GM04503 (cell line): Measurements from ENCODE around the gene DSCAM.

Source experiments
- DNase-seq: peaks from one replicate; pipeline ENCODE4 v3.0.0-alpha.2; 2012; ENCODE audit warnings: low read depth

Gene DSCAM

DNA sequence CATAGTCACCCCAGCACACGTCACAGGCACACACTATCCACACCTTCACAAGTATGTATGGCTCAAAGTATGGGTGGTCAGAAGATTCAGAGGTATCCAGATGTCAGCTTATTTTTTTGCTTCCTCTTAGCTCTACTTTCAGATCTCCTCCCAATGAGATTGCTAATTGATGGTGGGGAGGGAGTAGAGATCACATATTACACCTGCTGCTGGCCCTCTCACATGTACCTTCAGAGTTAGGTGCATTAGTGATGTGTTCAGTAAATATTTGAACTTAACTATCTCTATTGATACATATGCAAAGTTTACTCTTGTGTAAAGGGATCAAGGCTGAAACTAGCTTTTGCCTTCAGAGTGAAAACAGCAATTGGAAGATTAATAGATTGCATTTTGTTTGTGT, 717.1 kb downstream of the DSCAM start:
- DNase-seq = no peak

GRCh38 chr21:40128891-40129290, 718.1 kb downstream of the DSCAM start:
- DNase-seq = no peak

- no peak for DNase-seq
Measured at GRCh38 chr21:40120940-40121575, 725.9 kb downstream of the DSCAM start.

DNA sequence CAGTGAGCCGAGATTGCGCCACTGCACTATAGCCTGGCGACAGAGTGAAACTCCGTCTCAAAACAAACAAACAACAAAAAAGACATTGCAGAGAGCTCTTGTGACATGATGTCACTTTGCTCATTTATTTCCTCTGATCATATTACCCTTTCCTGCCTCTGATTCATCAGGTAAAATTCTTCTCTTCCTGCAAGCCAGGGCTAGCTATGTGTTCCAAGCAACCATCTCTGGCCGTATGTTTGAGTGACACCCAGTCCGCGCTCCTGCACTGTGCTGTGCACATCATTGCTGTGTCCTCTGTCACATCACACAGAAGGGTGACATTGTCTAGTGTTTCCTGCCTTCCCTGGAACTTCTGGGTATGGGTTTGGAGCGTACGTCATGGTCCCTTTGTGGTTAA, 728.4 kb downstream of the DSCAM start:
- no peak for DNase-seq

- DNase-seq = no peak
Measured at GRCh38 chr21:40117236-40117635, 729.7 kb downstream of the DSCAM start.

DNA sequence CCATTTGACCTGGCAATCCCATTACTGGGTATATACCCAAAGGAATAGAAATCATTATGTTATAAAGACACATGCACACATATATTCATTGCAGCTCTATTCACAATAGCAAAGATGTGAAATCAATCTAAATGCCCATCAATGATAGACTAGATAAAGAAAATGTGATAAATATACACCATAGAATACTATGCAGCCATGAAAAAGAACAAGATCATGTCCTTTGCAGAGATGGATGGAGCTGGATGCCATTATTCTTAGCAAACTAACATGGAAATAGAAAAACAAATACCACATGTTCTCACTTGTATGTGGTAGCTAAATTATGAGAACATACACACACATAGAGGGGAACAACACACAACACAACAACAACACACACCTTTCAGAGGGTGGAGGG, 731.2 kb downstream of the DSCAM start:
- no peak for DNase-seq

DNA sequence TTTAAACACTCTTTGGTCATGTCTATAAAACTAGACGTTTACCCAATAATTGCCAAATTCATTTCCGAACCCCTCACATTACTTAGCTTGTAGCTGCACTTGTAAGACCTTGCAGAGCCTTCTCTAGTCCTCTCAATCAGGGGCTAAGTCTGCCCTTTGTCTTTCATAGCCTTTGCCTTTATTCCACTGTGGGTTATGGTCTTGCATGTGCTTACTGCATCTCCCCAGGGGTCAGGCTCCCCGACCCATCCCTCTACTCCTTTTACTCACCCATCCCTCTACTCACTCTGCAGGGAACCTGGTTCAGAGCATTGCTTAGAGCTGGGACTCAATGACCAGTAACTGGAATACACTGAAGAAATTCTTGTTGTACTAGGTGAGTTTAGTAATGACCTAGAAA, 744.3 kb downstream of the DSCAM start:
- DNase-seq = no peak

DNA sequence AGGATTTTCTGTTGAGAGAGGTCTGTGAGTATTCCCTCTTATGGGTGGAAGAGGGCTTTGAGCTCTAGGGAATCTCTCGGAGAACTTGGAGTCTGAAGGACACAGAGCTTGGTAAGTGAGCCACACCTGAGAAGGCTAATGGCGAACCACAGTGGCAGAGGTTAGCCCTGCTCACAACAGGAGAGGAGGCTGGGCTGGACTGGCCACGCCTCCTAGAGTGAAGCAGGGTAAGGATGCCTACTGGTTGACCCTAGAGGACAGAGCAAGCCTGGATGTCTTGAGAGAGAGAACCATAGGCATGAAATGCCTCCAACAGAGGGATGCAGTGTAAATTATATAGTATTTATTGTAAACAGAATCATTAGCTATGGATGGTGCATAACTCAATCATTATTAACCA, 747.1 kb downstream of the DSCAM start:
- no peak for DNase-seq

DNA sequence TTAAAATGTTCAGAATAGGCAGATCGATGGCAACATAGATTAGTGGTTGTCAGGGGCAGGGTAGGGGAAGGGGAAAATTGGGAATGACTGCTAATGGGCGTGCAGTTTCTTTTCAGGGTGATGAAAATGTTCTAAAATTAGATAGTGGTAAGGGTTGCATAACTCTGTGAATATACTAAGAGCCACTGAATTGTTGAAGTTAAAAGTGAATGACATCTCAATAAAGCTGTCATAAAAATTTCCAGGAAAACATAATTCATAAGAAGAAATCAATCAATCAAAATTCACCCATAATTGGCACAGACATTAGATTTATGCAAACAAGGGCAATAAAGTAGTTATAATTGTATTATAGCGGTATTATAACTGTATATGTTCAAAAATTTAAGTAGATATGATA, 751.5 kb downstream of the DSCAM start:
- DNase-seq = no peak

DNA sequence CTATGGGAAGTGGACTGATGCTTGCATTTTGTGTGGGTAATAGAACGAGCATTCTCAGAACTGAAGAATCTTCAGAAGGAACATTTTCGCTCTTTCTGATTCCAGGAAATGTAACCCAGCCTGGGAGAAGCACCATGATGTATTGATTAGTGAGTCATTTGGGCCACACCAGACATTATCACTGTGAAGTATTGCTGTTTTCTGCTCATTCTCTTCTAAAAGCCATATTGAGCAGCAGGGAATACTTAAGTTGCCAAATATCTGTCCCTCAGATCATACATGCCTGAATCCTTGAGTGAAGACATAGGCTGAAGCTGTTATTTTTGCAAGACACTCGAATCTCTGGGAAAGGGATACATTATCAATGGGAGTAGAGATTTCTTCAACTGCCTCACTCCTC, 766.6 kb downstream of the DSCAM start:
- no peak for DNase-seq

GRCh38 chr21:40074710-40075109, 772.2 kb downstream of the DSCAM start:
- DNase-seq = no peak

- no peak for DNase-seq
Measured at GRCh38 chr21:40074198-40074597, 772.8 kb downstream of the DSCAM start.

- no peak for DNase-seq
Measured at GRCh38 chr21:40073642-40074041, 773.3 kb downstream of the DSCAM start.

DNA sequence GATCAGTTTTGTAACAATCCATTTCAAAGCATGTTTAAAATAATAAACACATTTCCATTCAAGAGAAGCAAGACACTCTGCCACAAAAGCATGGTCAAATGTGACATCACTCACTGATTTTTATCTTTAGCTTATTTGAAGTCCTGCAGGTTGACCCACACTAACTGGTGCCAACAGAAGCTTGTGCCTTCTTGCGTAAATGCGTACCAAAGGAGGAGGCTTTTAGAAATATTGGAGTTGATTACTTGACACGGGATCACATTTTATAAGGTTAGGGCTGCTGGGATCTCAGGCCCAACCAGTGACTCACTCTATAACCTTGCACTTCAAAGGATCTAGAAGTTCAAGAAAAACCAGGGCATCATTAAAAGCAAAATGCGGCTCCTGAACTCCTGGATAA, 776.1 kb downstream of the DSCAM start:
- DNase-seq = no peak

GRCh38 chr21:40067751-40068150, 779.2 kb downstream of the DSCAM start:
- DNase-seq = no peak

DNA sequence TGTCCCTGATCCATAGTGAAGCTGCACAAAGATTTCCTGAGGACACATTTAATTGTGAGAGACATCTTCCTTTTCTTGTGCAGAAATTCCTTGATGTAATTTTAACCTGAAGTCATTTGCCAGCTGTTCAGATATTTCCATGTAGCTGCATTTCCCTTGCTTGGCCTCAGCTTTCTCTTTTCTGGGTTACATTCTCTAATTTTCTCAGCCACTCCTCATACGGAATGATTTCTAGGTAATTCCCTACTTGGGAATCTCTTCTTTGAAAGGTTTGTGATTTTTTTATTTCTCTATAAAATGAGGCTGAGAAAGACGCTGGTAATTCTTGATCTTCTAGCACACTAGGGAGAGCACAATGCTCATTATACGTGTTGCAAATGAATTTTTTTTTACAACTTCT, 780.7 kb downstream of the DSCAM start:
- no peak for DNase-seq

- no peak for DNase-seq
Measured at GRCh38 chr21:40060083-40060677, 786.8 kb downstream of the DSCAM start.

- no peak for DNase-seq
Measured at GRCh38 chr21:40057331-40057730, 789.6 kb downstream of the DSCAM start.

DNA sequence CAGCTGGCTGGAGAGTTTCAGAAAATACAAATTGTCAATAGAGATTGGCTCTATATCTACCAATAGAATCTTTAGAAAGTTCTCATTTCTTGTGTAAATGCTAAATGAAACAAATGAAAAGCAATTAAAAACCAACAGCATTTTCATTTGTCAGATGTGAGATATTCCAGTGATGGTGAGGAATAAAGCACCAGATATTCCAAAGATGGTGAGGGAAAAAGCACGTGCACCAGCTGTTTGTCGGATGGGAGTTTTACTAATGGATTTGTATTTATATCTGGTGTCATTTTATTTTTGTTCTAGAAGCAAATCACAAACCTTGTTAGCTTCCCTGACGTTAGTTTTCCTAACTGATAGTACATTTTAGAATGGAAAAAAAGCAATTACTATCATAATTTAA, 790.9 kb downstream of the DSCAM start:
- no peak for DNase-seq

DNA sequence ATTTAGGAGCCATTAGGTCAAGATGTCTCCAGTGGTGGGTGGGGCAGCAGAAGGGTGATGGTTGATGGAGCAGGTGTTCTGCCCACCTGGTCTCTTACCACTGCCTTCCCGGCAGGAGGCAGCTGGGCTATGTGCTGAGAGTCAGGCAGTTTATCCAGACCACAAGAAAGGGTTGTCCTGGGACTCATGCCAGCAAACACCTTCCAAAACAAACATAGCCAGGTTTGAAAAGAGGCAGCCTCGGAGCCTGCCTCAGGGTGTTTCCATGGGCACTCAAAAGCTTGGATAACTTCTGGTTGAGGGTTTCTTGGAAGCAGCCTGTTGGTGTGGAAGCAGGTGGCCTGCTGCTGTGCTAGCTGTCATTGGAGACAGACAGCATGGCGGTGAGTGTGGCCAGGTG, 792.6 kb downstream of the DSCAM start:
- no peak for DNase-seq

GRCh38 chr21:40053007-40053406, 794.0 kb downstream of the DSCAM start:
- DNase-seq = no peak

DNA sequence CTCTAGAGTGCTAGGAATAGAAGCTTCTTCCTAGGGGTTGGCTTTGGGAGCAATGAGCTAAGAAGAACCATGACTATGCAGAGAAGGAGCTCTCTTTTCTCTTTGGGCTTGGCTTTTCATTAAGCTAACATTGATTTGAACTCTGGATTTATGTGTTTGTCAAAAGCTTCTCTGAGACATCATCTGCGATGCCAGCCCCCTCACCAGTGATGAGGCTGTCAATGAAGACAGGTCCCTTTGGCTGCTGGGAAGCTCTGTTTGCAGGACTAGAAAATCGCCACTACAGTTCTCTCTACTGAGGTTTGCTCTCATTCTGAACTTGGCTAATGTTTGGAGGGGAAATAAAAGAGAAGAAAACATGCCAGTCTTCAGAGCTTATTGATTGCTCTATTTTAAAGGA, 794.7 kb downstream of the DSCAM start:
- no peak for DNase-seq

GRCh38 chr21:40051801-40052200, 795.2 kb downstream of the DSCAM start:
- DNase-seq = no peak

DNA sequence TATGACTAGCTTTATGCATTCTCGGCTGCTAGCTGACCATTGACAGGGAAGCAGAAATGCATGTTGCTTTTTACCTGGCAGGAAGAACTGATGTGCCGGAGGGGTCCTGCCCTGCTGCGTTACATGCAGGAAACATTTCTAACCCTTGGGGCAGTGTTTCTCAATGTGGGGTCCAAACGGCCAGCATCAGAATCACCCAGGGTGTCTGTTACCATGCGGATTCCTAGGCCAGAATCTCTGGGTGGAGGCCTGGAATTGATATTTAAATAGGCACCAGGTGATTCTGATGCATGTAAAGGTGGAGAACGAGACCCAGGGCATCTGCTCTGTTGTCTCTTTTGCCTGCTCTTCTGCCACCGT, 797.0 kb downstream of the DSCAM start:
- no peak for DNase-seq
